DMS153 treated with DMSO at 0.1 percent for 48 hours (cell line): ENCODE data around the gene HECTD2.
A peak's percentile ranks its signal among the peaks of the same experiment; 100 is the strongest.
"Not testable (repeated sequence)": the region's sequence is repeated elsewhere in the genome, so short reads cannot be mapped to it uniquely, and the experiment has no call there.

Experiments
- DNase-seq: peaks from one replicate; lab custom pipeline; 2025; ENCODE audit not compliant: unreplicated experiment; lab: John Stamatoyannopoulos, UW

HECTD2 gene

GRCh38 chr10:91409869-91410637, at the start of gene HECTD2:
TSS of gene HECTD2 (plus strand) at chr10:91410344. CDS start at chr10:91410439, 95 bp downstream.
- DNase-seq = peak; percentile 44

GRCh38 chr10:91360461-91360860, 49.7 kb upstream of the HECTD2 start:
- no peak for DNase-seq

GRCh38 chr10:91365519-91365918, 44.6 kb upstream of the HECTD2 start:
- not testable (repeated sequence) for DNase-seq

- no peak for DNase-seq
Observed at GRCh38 chr10:91366704-91367103, 43.4 kb upstream of the HECTD2 start.

- DNase-seq = no peak
Observed at GRCh38 chr10:91367127-91367531, 43.0 kb upstream of the HECTD2 start.

GRCh38 chr10:91367558-91367957, 42.6 kb upstream of the HECTD2 start:
- DNase-seq = no peak

- DNase-seq = not testable (repeated sequence)
Observed at GRCh38 chr10:91369978-91370589, 40.1 kb upstream of the HECTD2 start.

GRCh38 chr10:91374052-91374451, 36.1 kb upstream of the HECTD2 start:
- no peak for DNase-seq

- no peak for DNase-seq
Observed at GRCh38 chr10:91378061-91378460, 32.1 kb upstream of the HECTD2 start.

- no peak for DNase-seq
Observed at GRCh38 chr10:91380873-91381256, 29.3 kb upstream of the HECTD2 start.

GRCh38 chr10:91381257-91381891, 28.8 kb upstream of the HECTD2 start:
- no peak for DNase-seq

- DNase-seq = no peak
Observed at GRCh38 chr10:91385306-91386085, 24.6 kb upstream of the HECTD2 start.

- peak; percentile 63 for DNase-seq
Observed at GRCh38 chr10:91389636-91390512, 20.3 kb upstream of the HECTD2 start.

- DNase-seq = not testable (repeated sequence)
Observed at GRCh38 chr10:91390513-91390825, 19.7 kb upstream of the HECTD2 start.

GRCh38 chr10:91391920-91392319, 18.2 kb upstream of the HECTD2 start:
- DNase-seq = no peak

GRCh38 chr10:91406322-91406721, 3.8 kb upstream of the HECTD2 start:
- DNase-seq = no peak

GRCh38 chr10:91409069-91409868, 875 bp upstream of the HECTD2 start:
- DNase-seq = peak; percentile 81

GRCh38 chr10:91410638-91411371, 661 bp downstream of the HECTD2 start:
- no peak for DNase-seq

GRCh38 chr10:91411621-91412020, 1.5 kb downstream of the HECTD2 start:
- no peak for DNase-seq
